Right lobe of liver (tissue), 6 donors: ENCODE measurements around the gene PPFIA4. TPM values are rescaled to one million over a fixed set of nuclear protein-coding genes. Genes with fewer than 3 reads are reported as not detected.

ENCODE experiments used
- ATAC-seq, 4 donors: fragments of 200-7000 bp; cut with Tn5 transposase; one replicate each; pipeline ENCODE4 v1.9.1; 2020; ENCODE audit warnings: mild to moderate bottlenecking in 4 of 4, moderate library complexity in 4 of 4
- DNase-seq, 3 donors: peaks; one replicate each; pipeline ENCODE4 v3.0.0-alpha.2; 2020
- H3K27ac ChIP-seq, 3 donors: fragments of 200-600 bp; one replicate each; pipeline ENCODE4 v1.8.0; 2022
- H3K27me3 ChIP-seq, 2 donors: fragments of 200-600 bp; one replicate each; pipeline ENCODE4 v1.8.0; 2022
- H3K36me3 ChIP-seq, 4 donors: fragments of 200-600 bp; sonication (generic) in 1 of 4; one replicate each; pipeline versions ENCODE4 v1.5.1 to v1.8.0; 2017 to 2022; ENCODE audit warnings: control low read depth in 1 of 4
- H3K4me1 ChIP-seq, 4 donors: fragments of 200-600 bp; sonication (generic) in 1 of 4; one replicate each; pipeline versions ENCODE4 v1.5.1 to v1.8.0; 2017 to 2022; ENCODE audit warnings: control low read depth in 1 of 4
- H3K4me3 ChIP-seq, 3 donors: fragments of 200-600 bp; one replicate each; pipeline ENCODE4 v1.8.0; 2022
- H3K9me3 ChIP-seq, 4 donors: fragments of 200-600 bp; sonication (generic) in 1 of 4; one replicate each; pipeline versions ENCODE4 v1.5.1 to v1.8.0; 2017 to 2022; ENCODE audit warnings: control low read depth in 1 of 4
- CTCF ChIP-seq, 4 donors: fragments of 200-600 bp in 3 of 4; fragments of 450-650 bp in 1 of 4; IDR thresholded peaks; one replicate each; pipeline versions ENCODE4 v1.5.1 to v1.8.0; 2016 to 2022; ENCODE audit warnings: antibody characterized with exemption in 4 of 4, mild to moderate bottlenecking in 2 of 4
- POLR2A ChIP-seq: fragments of 450-650 bp; IDR thresholded peaks from one replicate; pipeline ENCODE4 v1.6.1; 2017; ENCODE audit warnings: antibody characterized with exemption, mild to moderate bottlenecking
- WGBS: methylation state at CpG from one replicate; pipeline ENCODE4 v1.1.6; 2018; ENCODE audit warnings: low coverage, low lambda C conversion rate; ENCODE audit not compliant: insufficient coverage; ENCODE audit errors: missing lambda C conversion rate; 5-methylcytosine and 5-hydroxymethylcytosine counted together
- intact Hi-C, 2 donors: fragments of 100-400 bp; cut with DNase I; formaldehyde crosslinking; loops; one replicate each; pipeline versions ENCODE4 v1.11.2 to v1.14.1; 2022
- total RNA-seq, 6 experiments: library from RNA; depleted of rRNA in 2 of 6; stranded (reverse); fragments of >200 nt in 2 of 6; fragmentation: NEBNext Ultra II Directional in 3 of 6; extraction: Animal tissue kit (Norgen Biotek cat#: 25700) in 3 of 6; gene quantifications; one replicate each; pipeline versions ENCODE4 v1.1.0 to v1.2.4, GENCODE V29; 2016 to 2023
- donor health status: DM: no; HTN: yes; CAD: no.
- donor health status: DM: no; HTN: no; CAD: no.
- donor health status: DM: no; HTN: no; CAD: no.
- donor health status: DM: no; HTN: yes; CAD: no.
- donor health status: DM: no; HTN: yes; CAD: no.

The PPFIA4 gene
- total RNA-seq, 6 experiments from 2014 or later = 0.18 to 5.5 (median 0.49) TPM; not detected in 1

GRCh38 chr1:203028784-203029553, 2.7 kb downstream of the PPFIA4 start:
- Histone ChIP-seq H3K27me3 (no peaks in the 10 kb centered on the region), H3K4me1 (peaks cover 0 to 5% (median 2%) of the 10 kb centered on the region in 4 donors), H3K4me3 (no peak overlapping the region), H3K9me3 (no peaks in the 10 kb centered on the region), H3K36me3 (peaks cover 0 to 3% (median 0%) of the 10 kb centered on the region in 4 donors), H3K27ac (no peak overlapping the region)
- WGBS = 100% methylated on average over 1 of the region's 13 CpGs
- TF ChIP-seq CTCF (IDR thresholded peaks at IDR 0.05) (no peak), POLR2A (no peak)
- intact Hi-C loops = no loop called here
- DNase-seq (no peak), ATAC-seq (no peak)

GRCh38 chr1:203031467-203031866, 5.2 kb downstream of the PPFIA4 start:
- intact Hi-C loops = no loop called here
- TF ChIP-seq CTCF (IDR thresholded peaks at IDR 0.05) = peak in 3 of 4 donors; percentile 6 to 22 (median 14)
- TF ChIP-seq POLR2A = no peak
- Histone ChIP-seq H3K4me3 (no peak overlapping the region), H3K27ac (no peak overlapping the region), H3K9me3 (no peaks in the 10 kb centered on the region), H3K4me1 (peaks cover 0 to 4% (median 2%) of the 10 kb centered on the region in 4 donors), H3K27me3 (no peaks in the 10 kb centered on the region), H3K36me3 (no peaks in the 10 kb centered on the region)
- ATAC-seq (no peak), DNase-seq (no peak)
- 89% methylated on average over 6 of the region's 6 CpGs for WGBS

- intact Hi-C loops = no loop called here
Measured at GRCh38 chr1:203033287-203033686, 7.0 kb downstream of the PPFIA4 start.

GRCh38 chr1:203033917-203034316, 7.6 kb downstream of the PPFIA4 start:
- Histone ChIP-seq H3K27ac (no peak overlapping the region), H3K27me3 (no peaks in the 10 kb centered on the region), H3K4me1 (no peaks in the 10 kb centered on the region), H3K36me3 (no peaks in the 10 kb centered on the region), H3K4me3 (no peak overlapping the region), H3K9me3 (no peaks in the 10 kb centered on the region)
- DNase-seq = no peak
- ATAC-seq = no peak
- TF ChIP-seq CTCF (IDR thresholded peaks at IDR 0.05) = no peak
- no peak for TF ChIP-seq POLR2A
- WGBS = 63% methylated on average over 2 of the region's 2 CpGs
- intact Hi-C loops = no loop called here

More at GRCh38 chr1:203033287-203033686, 7.0 kb downstream of the PPFIA4 start:
- 82% methylated on average over 2 of the region's 2 CpGs for WGBS
- Histone ChIP-seq H3K36me3 (no peaks in the 10 kb centered on the region), H3K9me3 (no peaks in the 10 kb centered on the region), H3K4me1 (no peaks in the 10 kb centered on the region), H3K4me3 (no peak overlapping the region), H3K27me3 (no peaks in the 10 kb centered on the region), H3K27ac (no peak overlapping the region)
- ATAC-seq (no peak), DNase-seq (no peak)
- TF ChIP-seq CTCF (IDR thresholded peaks at IDR 0.05) = no peak
- TF ChIP-seq POLR2A = no peak
